DOHH2 (cell line): ENCODE measurements around the gene C13orf46.

Experiments used
- H3F3A ChIP-seq: fragments of 200-600 bp; sonication (generic), shearing (Covaris generic); 2 replicates; pipeline ENCODE4 v1.6.0; 2016; ENCODE audit warnings: antibody characterized with exemption, mild to moderate bottlenecking; ENCODE audit not compliant: control insufficient read depth, insufficient read depth
- H3K27ac ChIP-seq: fragments of 200-600 bp; sonication (generic); 2 replicates; pipeline ENCODE4 v1.5.1; 2014; ENCODE audit warnings: low read depth, mild to moderate bottlenecking, low read length, moderate library complexity
- H3K27me3 ChIP-seq: fragments of 200-600 bp; sonication (generic); 2 replicates; pipeline ENCODE4 v1.6.1; 2014; ENCODE audit warnings: mild to moderate bottlenecking, low read length, mixed read lengths; ENCODE audit not compliant: control insufficient read depth
- H3K36me3 ChIP-seq: fragments of 200-600 bp; sonication (generic); 2 replicates; pipeline ENCODE4 v1.6.1; 2014; ENCODE audit warnings: mild to moderate bottlenecking, low read length, moderate library complexity, mixed read lengths; ENCODE audit not compliant: control insufficient read depth
- H3K4me1 ChIP-seq: fragments of 200-600 bp; sonication (generic); 2 replicates; pipeline ENCODE4 v1.6.1; 2014; ENCODE audit warnings: mild to moderate bottlenecking, low read length, mixed read lengths; ENCODE audit not compliant: control insufficient read depth
- H3K4me2 ChIP-seq: fragments of 200-600 bp; sonication (generic); 2 replicates; pipeline ENCODE4 v1.6.0; 2014; ENCODE audit warnings: mild to moderate bottlenecking, low read length, moderate library complexity
- H3K4me3 ChIP-seq: fragments of 200-600 bp; sonication (generic); 2 replicates; pipeline ENCODE4 v1.5.1; 2014; ENCODE audit warnings: mild to moderate bottlenecking, low read length, mixed read lengths
- H3K79me2 ChIP-seq: fragments of 200-600 bp; sonication (generic); 2 replicates; pipeline ENCODE4 v1.6.1; 2014; ENCODE audit warnings: mild to moderate bottlenecking, low read length, mixed read lengths; ENCODE audit not compliant: control insufficient read depth
- H3K9me2 ChIP-seq: fragments of 200-600 bp; sonication (generic); replicated peaks from 2 replicates; pipeline ENCODE4 v1.6.1; 2014; ENCODE audit warnings: mild to moderate bottlenecking, low read length, mixed read lengths; ENCODE audit not compliant: control insufficient read depth
- H3K9me3 ChIP-seq: fragments of 200-600 bp; sonication (generic); 2 replicates; pipeline ENCODE4 v1.6.1; 2014; ENCODE audit warnings: antibody characterized with exemption, low read length, mixed read lengths; ENCODE audit not compliant: control insufficient read depth, insufficient read depth
- H4K20me1 ChIP-seq: fragments of 200-600 bp; sonication (generic); 2 replicates; pipeline ENCODE4 v1.6.0; 2014; ENCODE audit warnings: low read depth, mild to moderate bottlenecking, antibody characterized with exemption, low read length, moderate library complexity; ENCODE audit not compliant: control insufficient read depth, insufficient read depth
- CTCF ChIP-seq: fragments of 200-600 bp; sonication (generic); IDR thresholded peaks from one replicate; pipeline ENCODE4 v1.5.1; 2014; ENCODE audit warnings: antibody characterized with exemption, mild to moderate bottlenecking, low read depth, low read length; ENCODE audit not compliant: poor library complexity, severe bottlenecking
- EZH2phosphoT487 ChIP-seq: fragments of 200-600 bp; sonication (generic); IDR thresholded peaks from 2 replicates; pipeline ENCODE4 v1.6.1; 2017; ENCODE audit warnings: borderline replicate concordance, mild to moderate bottlenecking, antibody characterized with exemption, low read length, moderate library complexity, mixed read lengths

C13orf46 gene

GRCh38 chr13:114005206-114005724, 31.4 kb upstream of the C13orf46 start:
- no peaks in the 10 kb centered on the region for H3K79me2 ChIP-seq
- no peak overlapping the region for H3K4me2 ChIP-seq
- no peaks in the 10 kb centered on the region for H3K36me3 ChIP-seq
- TF ChIP-seq EZH2phosphoT487 (no peak), CTCF (no peak)
- H3K4me1 ChIP-seq, result no peaks in the 10 kb centered on the region
- H3K9me3 ChIP-seq, result no peaks in the 10 kb centered on the region
- H3K27me3 ChIP-seq, result no peaks in the 10 kb centered on the region
- H3F3A ChIP-seq, result no peaks in the 10 kb centered on the region
- no peaks in the 10 kb centered on the region for H4K20me1 ChIP-seq
- no peaks in the 10 kb centered on the region for H3K9me2 ChIP-seq
- no peak overlapping the region for H3K27ac ChIP-seq
- no peak overlapping the region for H3K4me3 ChIP-seq

- H3K9me3 ChIP-seq, result no peaks in the 10 kb centered on the region
- H3K79me2 ChIP-seq, result no peaks in the 10 kb centered on the region
- TF ChIP-seq EZH2phosphoT487, result no peak
- no peak for TF ChIP-seq CTCF
- H3K4me1 ChIP-seq, result no peaks in the 10 kb centered on the region
- no peaks in the 10 kb centered on the region for H3K36me3 ChIP-seq
- H3K27me3 ChIP-seq, result no peaks in the 10 kb centered on the region
- H3F3A ChIP-seq, result no peaks in the 10 kb centered on the region
- H3K27ac ChIP-seq, result no peak overlapping the region
- H3K4me2 ChIP-seq, result no peak overlapping the region
- no peaks in the 10 kb centered on the region for H3K9me2 ChIP-seq
- H3K4me3 ChIP-seq, result no peak overlapping the region
- H4K20me1 ChIP-seq, result no peaks in the 10 kb centered on the region
These were observed 30.7 kb upstream of the C13orf46 start for GRCh38 chr13:114004420-114005205.

GRCh38 chr13:114002771-114003321, 29.0 kb upstream of the C13orf46 start:
- H3K9me3 ChIP-seq, result no peaks in the 10 kb centered on the region
- TF ChIP-seq EZH2phosphoT487, result no peak
- TF ChIP-seq CTCF, result no peak
- H3K4me1 ChIP-seq, result no peaks in the 10 kb centered on the region
- H3K36me3 ChIP-seq, result no peaks in the 10 kb centered on the region
- no peaks in the 10 kb centered on the region for H3F3A ChIP-seq
- no peaks in the 10 kb centered on the region for H3K79me2 ChIP-seq
- no peaks in the 10 kb centered on the region for H3K9me2 ChIP-seq
- H4K20me1 ChIP-seq, result no peaks in the 10 kb centered on the region
- no peak overlapping the region for H3K27ac ChIP-seq
- H3K4me3 ChIP-seq, result no peak overlapping the region
- H3K4me2 ChIP-seq, result no peak overlapping the region
- no peaks in the 10 kb centered on the region for H3K27me3 ChIP-seq
